Chondrocyte (in vitro differentiated cells): ENCODE measurements around the gene NOTCH1. TPM values are rescaled to one million over a fixed set of nuclear protein-coding genes. Genes with fewer than 3 reads are reported as not detected.
A peak's percentile ranks its signal among the peaks of the same experiment; 100 is the strongest.

Source experiments
- DNase-seq: peaks from one replicate; pipeline ENCODE4 v3.0.0; 2021; ENCODE audit warnings: mixed read lengths, low spot score
- H3K27ac Mint-ChIP-seq: one replicate; pipeline ENCODE4 v1.8.0; 2021; ENCODE audit warnings: mild to moderate bottlenecking, moderate library complexity, mixed read lengths; ENCODE audit not compliant: unreplicated experiment
- H3K27me3 Mint-ChIP-seq: 2 replicates; pipeline ENCODE4 v1.8.0; 2021; ENCODE audit warnings: low read depth, mixed read lengths
- H3K36me3 Mint-ChIP-seq: 2 replicates; pipeline ENCODE4 v1.8.0; 2021; ENCODE audit warnings: low read depth, mixed read lengths
- H3K4me1 Mint-ChIP-seq: 2 replicates; pipeline ENCODE4 v1.8.0; 2021; ENCODE audit warnings: low read depth, mild to moderate bottlenecking, mixed read lengths
- H3K4me3 Mint-ChIP-seq: one replicate; pipeline ENCODE4 v1.8.0; 2021; ENCODE audit warnings: mild to moderate bottlenecking, moderate library complexity, mixed read lengths; ENCODE audit not compliant: unreplicated experiment
- H3K9me3 Mint-ChIP-seq: 2 replicates; pipeline ENCODE4 v1.8.0; 2021; ENCODE audit warnings: low read depth, mixed read lengths
- total RNA-seq: library from RNA; stranded (reverse); gene quantifications from 3 replicates; pipeline ENCODE4 v1.2.1, GENCODE V29; 2021
- TF ChIP-seq, protein P1 (sequence below): fragments of 200-600 bp; sonication (generic); IDR thresholded peaks from 2 replicates; pipeline ENCODE4 v1.5.0; 2021; ENCODE audit warnings: antibody characterized with exemption, mild to moderate bottlenecking, moderate library complexity

The NOTCH1 gene
- total RNA-seq, 1 donor from 2014 or later, result 28.7 TPM

- H3K27ac Mint-ChIP-seq, result peak overlapping the region; percentile 94
- TF ChIP-seq, protein P1, sequence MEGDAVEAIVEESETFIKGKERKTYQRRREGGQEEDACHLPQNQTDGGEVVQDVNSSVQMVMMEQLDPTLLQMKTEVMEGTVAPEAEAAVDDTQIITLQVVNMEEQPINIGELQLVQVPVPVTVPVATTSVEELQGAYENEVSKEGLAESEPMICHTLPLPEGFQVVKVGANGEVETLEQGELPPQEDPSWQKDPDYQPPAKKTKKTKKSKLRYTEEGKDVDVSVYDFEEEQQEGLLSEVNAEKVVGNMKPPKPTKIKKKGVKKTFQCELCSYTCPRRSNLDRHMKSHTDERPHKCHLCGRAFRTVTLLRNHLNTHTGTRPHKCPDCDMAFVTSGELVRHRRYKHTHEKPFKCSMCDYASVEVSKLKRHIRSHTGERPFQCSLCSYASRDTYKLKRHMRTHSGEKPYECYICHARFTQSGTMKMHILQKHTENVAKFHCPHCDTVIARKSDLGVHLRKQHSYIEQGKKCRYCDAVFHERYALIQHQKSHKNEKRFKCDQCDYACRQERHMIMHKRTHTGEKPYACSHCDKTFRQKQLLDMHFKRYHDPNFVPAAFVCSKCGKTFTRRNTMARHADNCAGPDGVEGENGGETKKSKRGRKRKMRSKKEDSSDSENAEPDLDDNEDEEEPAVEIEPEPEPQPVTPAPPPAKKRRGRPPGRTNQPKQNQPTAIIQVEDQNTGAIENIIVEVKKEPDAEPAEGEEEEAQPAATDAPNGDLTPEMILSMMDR, result no peak
- no peaks in the 10 kb centered on the region for H3K27me3 Mint-ChIP-seq
- no peaks in the 10 kb centered on the region for H3K9me3 Mint-ChIP-seq
- no peaks in the 10 kb centered on the region for H3K36me3 Mint-ChIP-seq
- H3K4me1 Mint-ChIP-seq, result peaks cover 35% of the 10 kb centered on the region
- no peak overlapping the region for H3K4me3 Mint-ChIP-seq
- no peak for DNase-seq
These were observed 6.4 kb upstream of the NOTCH1 start for GRCh38 chr9:136552117-136552703.

DNA sequence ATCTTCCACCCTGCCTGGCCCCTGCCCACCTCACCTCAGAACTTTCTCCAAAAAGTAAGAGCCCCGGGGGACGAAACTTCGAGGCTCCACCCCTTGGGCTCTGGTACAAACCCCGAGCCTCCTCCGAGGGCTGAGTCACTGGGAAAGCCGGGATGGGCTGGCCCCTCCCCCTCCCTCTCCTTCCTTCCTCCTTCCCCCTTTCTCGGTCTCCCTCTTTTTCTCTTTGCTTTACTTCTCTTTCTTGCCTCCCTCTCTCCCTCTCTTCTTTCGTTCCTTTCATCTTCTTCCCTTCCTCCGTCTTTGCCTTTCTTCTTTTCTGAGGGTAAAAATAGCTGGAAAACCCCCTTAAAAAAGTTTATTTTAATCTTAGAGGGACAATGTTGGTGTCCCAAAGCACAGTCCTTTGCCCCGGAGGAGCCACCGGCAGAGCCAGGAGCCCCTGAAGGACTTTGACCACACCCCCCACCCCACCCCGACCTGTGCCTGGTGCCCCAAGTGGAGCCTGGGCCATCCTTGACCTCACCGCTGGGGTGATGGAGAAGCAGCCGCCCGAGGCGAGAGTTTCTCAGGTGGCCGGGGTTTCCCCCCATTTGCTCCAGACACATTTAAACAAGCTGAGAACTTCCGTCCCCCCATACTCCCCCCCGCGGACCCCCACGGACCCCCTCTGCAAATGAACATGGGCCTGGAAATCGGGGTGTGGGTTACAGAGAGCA is 5.7 kb upstream of the NOTCH1 start:
- H3K4me3 Mint-ChIP-seq, result no peak overlapping the region
- no peaks in the 10 kb centered on the region for H3K36me3 Mint-ChIP-seq
- DNase-seq, result no peak
- peaks cover 41% of the 10 kb centered on the region for H3K4me1 Mint-ChIP-seq
- H3K27me3 Mint-ChIP-seq, result no peaks in the 10 kb centered on the region
- H3K9me3 Mint-ChIP-seq, result no peaks in the 10 kb centered on the region
- TF ChIP-seq, protein P1, result no peak
- peak overlapping the region; percentile 94 for H3K27ac Mint-ChIP-seq

DNA sequence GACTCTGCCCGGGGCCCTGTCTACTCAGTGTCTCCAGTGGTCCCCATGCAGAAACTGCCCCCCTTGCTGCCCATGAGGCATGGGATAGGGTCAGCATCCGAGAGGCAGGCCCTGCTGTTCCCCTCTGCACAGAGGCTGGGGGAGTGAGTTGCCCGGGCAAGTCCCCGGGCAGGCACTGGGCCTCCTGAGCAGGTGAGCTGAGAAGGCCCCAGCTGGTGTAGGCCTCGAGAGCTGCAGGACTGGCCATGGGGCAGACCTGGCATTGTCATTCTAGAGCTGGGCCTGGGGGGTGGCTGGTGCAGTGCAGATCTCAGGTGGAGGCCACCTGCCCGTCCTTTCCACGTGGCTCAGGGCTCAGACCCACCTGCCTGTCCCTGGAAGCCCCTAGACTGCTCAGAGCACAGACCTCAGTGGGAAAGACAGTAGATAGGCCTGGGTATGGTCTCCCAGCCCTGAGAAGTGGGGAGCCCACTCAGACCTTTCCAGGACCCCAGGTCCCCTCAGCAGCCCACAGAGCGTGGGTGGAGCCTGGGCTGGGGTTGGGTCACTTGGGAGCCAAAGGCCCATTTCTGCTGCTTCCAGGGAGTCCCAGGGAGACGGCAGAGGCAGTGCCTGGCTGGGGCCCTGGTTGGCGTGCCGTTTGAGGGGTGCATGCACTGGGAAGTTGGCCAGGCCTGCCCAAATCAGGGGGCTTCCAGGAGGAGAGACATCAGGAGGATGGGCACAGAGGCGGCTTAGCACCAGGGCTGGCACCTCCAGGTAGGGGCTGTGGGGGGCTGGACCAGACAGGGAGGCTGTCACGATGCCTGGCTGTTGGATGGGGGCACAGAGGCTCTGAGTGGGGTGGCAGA is 4.8 kb upstream of the NOTCH1 start:
- H3K9me3 Mint-ChIP-seq, result no peaks in the 10 kb centered on the region
- H3K36me3 Mint-ChIP-seq, result no peaks in the 10 kb centered on the region
- TF ChIP-seq, protein P1, result no peak
- DNase-seq, result no peak
- H3K4me1 Mint-ChIP-seq, result peaks cover 41% of the 10 kb centered on the region
- H3K27ac Mint-ChIP-seq, result peak overlapping the region; percentile 89
- H3K27me3 Mint-ChIP-seq, result no peaks in the 10 kb centered on the region
- H3K4me3 Mint-ChIP-seq, result no peak overlapping the region

GRCh38 chr9:136549010-136549980 is 3.4 kb upstream of the NOTCH1 start:
- H3K4me1 Mint-ChIP-seq, result peaks cover 43% of the 10 kb centered on the region
- H3K9me3 Mint-ChIP-seq, result no peaks in the 10 kb centered on the region
- TF ChIP-seq, protein P1, result no peak
- H3K27ac Mint-ChIP-seq, result no peak overlapping the region
- no peak overlapping the region for H3K4me3 Mint-ChIP-seq
- H3K27me3 Mint-ChIP-seq, result no peaks in the 10 kb centered on the region
- DNase-seq, result no peak
- H3K36me3 Mint-ChIP-seq, result no peaks in the 10 kb centered on the region
